ENCODE data around the gene ZDHHC22.

GRCh38 chr14:77145975-77146740 is 4.6 kb upstream of the ZDHHC22 start:
- TF ChIP-seq CSRNP3 (CRISPR knock-in tag; IDR thresholded peaks at IDR 0.05) (no peak), RARB (CRISPR knock-in tag; IDR thresholded peaks at IDR 0.05) (no peak), ESRRG (CRISPR knock-in tag; IDR thresholded peaks at IDR 0.05) (no peak), ZFP30 (CRISPR knock-in tag; IDR thresholded peaks at IDR 0.05) (no peak), TCF4 (CRISPR knock-in tag; IDR thresholded peaks at IDR 0.05; ENCODE audit: borderline replicate concordance) (no peak), ZNF8 (CRISPR knock-in tag; IDR thresholded peaks at IDR 0.05) (no peak), SNAI2 (CRISPR knock-in tag; IDR thresholded peaks at IDR 0.05) (no peak), ZNF70 (CRISPR knock-in tag; IDR thresholded peaks at IDR 0.05) (no peak)
- TF ChIP-seq, protein P1, sequence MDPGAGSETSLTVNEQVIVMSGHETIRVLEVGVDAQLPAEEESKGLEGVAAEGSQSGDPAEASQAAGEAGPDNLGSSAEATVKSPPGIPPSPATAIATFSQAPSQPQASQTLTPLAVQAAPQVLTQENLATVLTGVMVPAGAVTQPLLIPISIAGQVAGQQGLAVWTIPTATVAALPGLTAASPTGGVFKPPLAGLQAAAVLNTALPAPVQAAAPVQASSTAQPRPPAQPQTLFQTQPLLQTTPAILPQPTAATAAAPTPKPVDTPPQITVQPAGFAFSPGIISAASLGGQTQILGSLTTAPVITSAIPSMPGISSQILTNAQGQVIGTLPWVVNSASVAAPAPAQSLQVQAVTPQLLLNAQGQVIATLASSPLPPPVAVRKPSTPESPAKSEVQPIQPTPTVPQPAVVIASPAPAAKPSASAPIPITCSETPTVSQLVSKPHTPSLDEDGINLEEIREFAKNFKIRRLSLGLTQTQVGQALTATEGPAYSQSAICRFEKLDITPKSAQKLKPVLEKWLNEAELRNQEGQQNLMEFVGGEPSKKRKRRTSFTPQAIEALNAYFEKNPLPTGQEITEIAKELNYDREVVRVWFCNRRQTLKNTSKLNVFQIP (CRISPR knock-in tag; IDR thresholded peaks at IDR 0.05; ENCODE audit: borderline replicate concordance, low read depth) = no peak
